Panc1 (cell line): ENCODE data around the gene PCDHGB5. TPM values are rescaled to one million over a fixed set of nuclear protein-coding genes. Genes with fewer than 3 reads are reported as not detected.
"Not testable (repeated sequence)": the region's sequence is repeated elsewhere in the genome, so short reads cannot be mapped to it uniquely, and the experiment has no call there.

Source experiments
- ATAC-seq: fragments of 200-7000 bp; cut with Tn5 transposase; 2 replicates; pipeline ENCODE4 v1.9.1; 2020; ENCODE audit warnings: mild to moderate bottlenecking, moderate library complexity
- BruUV-seq: library from RNA; stranded (reverse); fragments of 400-500 nt; replicated peaks from 2 replicates; lab custom pipeline; 2021; lab: Mats Ljungman, UMichigan
- CTCF ChIA-PET: fragments of 300-600 bp; sonication (Branson Sonifier 250); formaldehyde crosslinking; loops from one replicate; lab custom pipeline; 2022; ENCODE audit warnings: antibody characterized with exemption; lab: Charles Lee
- POLR2A ChIA-PET: fragments of 300-600 bp; sonication (Branson Sonifier 250); formaldehyde crosslinking; loops from one replicate; lab custom pipeline; 2022; ENCODE audit warnings: antibody characterized with exemption; lab: Charles Lee
- DNase-seq: peaks from one replicate; pipeline ENCODE4 v3.0.0-alpha.2; 2010; ENCODE audit warnings: low read depth, low spot score
- H3K27ac ChIP-seq: 2 replicates; pipeline ENCODE4 v1.5.1; 2011; ENCODE audit warnings: mild to moderate bottlenecking, low read length, inconsistent platforms
- H3K27me3 ChIP-seq: fragments of 200-500 bp; sonication (Bioruptor generic); 2 replicates; pipeline ENCODE4 v1.6.0; 2014; ENCODE audit warnings: low read length, inconsistent platforms; ENCODE audit not compliant: control insufficient read depth, insufficient read depth
- H3K36me3 ChIP-seq: fragments of 200-500 bp; sonication (Bioruptor generic); 2 replicates; pipeline ENCODE4 v1.5.1; 2014; ENCODE audit warnings: inconsistent platforms, mild to moderate bottlenecking, low read length, moderate library complexity; ENCODE audit not compliant: control insufficient read depth, insufficient read depth
- H3K4me1 ChIP-seq: 2 replicates; pipeline ENCODE4 v1.5.1; 2011; ENCODE audit warnings: inconsistent platforms, mild to moderate bottlenecking, low read length, moderate library complexity; ENCODE audit not compliant: control insufficient read depth, insufficient read depth
- H3K4me3 ChIP-seq, 2 experiments: 2 replicates each; pipeline ENCODE4 v1.5.1; 2011 to 2012; ENCODE audit warnings: low read depth in 2 of 2, low read length in 2 of 2, mild to moderate bottlenecking in 2 of 2, inconsistent platforms in 1 of 2, moderate library complexity in 1 of 2
- H3K9me3 ChIP-seq: fragments of 200-500 bp; sonication (Bioruptor generic); 2 replicates; pipeline ENCODE4 v1.5.1; 2014; ENCODE audit warnings: low read depth, mild to moderate bottlenecking, inconsistent platforms, low read length, moderate library complexity; ENCODE audit not compliant: control insufficient read depth, insufficient read depth
- POLR2AphosphoS5 ChIP-seq: IDR thresholded peaks from 2 replicates; pipeline ENCODE4 v1.6.1; 2012; ENCODE audit warnings: mild to moderate bottlenecking, low read depth, low read length, moderate library complexity
- SIN3A ChIP-seq: IDR thresholded peaks from 2 replicates; pipeline ENCODE4 v1.6.1; 2012; ENCODE audit warnings: low read depth, mild to moderate bottlenecking, low read length, moderate library complexity, borderline replicate concordance; ENCODE audit not compliant: insufficient read depth
- TCF7L2 ChIP-seq: IDR thresholded peaks from 2 replicates; pipeline ENCODE4 v1.6.1; 2011; ENCODE audit warnings: mild to moderate bottlenecking, low read depth, low read length, inconsistent platforms
- in situ Hi-C: cut with HindIII; loops from 2 replicates; pipeline ENCODE4 v1.10.0; 2016; ENCODE audit warnings: low sequenced_read_pairs, low pct_unique_long_range_greater_than_20kb
- intact Hi-C: fragments of 100-400 bp; cut with micrococcal nuclease; formaldehyde crosslinking; loops from one replicate; pipeline ENCODE4 v1.10.0; 2022; ENCODE audit not compliant: unreplicated experiment
- total RNA-seq: library from RNA; stranded (reverse); gene quantifications from one replicate; pipeline ENCODE4 v1.2.1, GENCODE V29; 2021; ENCODE audit not compliant: unreplicated experiment
- TF ChIP-seq, protein P1 (sequence below): fragments of 450-650 bp; IDR thresholded peaks from 2 replicates; pipeline ENCODE4 v1.5.1; 2017; ENCODE audit warnings: mild to moderate bottlenecking
- TF ChIP-seq, protein P2 (sequence below), 2 experiments: IDR thresholded peaks; 2 replicates each; pipeline ENCODE4 v1.6.1; 2011 to 2012; ENCODE audit warnings: low read depth in 2 of 2, control low read depth in 1 of 2, low read length in 1 of 2, mild to moderate bottlenecking in 1 of 2, moderate library complexity in 1 of 2; ENCODE audit not compliant: insufficient read depth in 1 of 2

Gene PCDHGB5
- total RNA-seq, 1 experiment from 2014 or later, result 0.87 TPM

DNA sequence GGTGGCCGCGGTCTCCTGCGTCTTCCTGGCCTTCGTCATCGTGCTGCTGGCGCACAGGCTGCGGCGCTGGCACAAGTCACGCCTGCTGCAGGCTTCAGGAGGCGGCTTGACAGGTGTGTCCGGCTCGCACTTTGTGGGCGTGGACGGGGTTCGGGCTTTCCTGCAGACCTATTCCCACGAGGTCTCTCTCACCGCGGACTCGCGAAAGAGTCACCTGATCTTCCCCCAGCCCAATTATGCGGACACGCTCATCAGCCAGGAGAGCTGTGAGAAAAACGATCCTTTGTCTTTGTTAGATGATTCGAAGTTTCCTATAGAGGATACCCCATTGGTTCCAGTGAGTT is 17.5 kb downstream of the PCDHGB5 start:
- CTCF ChIA-PET, result interaction anchor here (0.7 kb wide), 1 partner anchor 69 kb away, joined by 13 read pairs; no protein-coding TSS in a partner anchor
- H3K4me3 ChIP-seq, DNase-seq, H3K27me3 ChIP-seq, in situ Hi-C loops, ATAC-seq, BruUV-seq, H3K4me1 ChIP-seq, H3K9me3 ChIP-seq, H3K36me3 ChIP-seq, POLR2A ChIA-PET, H3K27ac ChIP-seq: not testable (repeated sequence)
- intact Hi-C loops, result loop anchor here (10.0 kb wide), 1 partner anchor 50 kb away; the partner anchor contains the start of gene PCDHGA5

DNA sequence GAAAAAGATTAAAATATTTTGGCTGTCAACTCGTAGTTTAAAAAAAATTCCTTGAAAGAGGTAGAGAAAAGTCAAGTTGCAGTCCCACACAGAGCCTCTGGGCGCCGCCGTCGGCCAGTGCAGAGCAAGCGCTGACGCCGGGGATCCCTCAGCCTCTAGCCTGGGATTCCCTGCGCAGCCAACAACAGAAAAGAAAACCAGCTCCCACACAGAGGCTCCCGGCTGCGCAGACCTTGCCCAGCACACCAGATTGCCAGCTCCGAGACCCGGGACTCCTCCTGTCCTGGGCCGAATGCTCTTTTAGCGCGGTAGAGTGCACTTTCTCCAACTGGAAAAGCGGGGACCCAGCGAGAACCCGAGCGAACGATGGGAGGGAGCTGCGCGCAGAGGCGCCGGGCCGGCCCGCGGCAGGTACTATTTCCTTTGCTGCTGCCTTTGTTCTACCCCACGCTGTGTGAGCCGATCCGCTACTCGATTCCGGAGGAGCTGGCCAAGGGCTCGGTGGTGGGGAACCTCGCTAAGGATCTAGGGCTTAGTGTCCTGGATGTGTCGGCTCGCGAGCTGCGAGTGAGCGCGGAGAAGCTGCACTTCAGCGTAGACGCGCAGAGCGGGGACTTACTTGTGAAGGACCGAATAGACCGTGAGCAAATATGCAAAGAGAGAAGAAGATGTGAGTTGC is 19.9 kb downstream of the PCDHGB5 start, which contains the start of gene PCDHGB7:
PCDHGB7 (plus strand) TSS at position 184 of the 679 bp plus-strand sequence; CDS start at position 367, 183 bp downstream.
- intact Hi-C loops, result loop anchor here (1.0 to 10.0 kb wide), 2 partner anchors 53 to 107 kb away; partner anchors contain the start of gene PCDHGA5
- DNase-seq (peak; percentile 57), ATAC-seq (peak; percentile 99)
- CTCF ChIA-PET, result interaction anchor here (0.6 to 2.2 kb wide), 22 partner anchors 13 to 323 kb away, joined by 3 to 17 read pairs (median 4); partner anchors contain the start of genes PCDHB14, PCDHB2, PCDHGA1 and PCDHGA12
- H3K27ac ChIP-seq, BruUV-seq, H3K9me3 ChIP-seq, H3K36me3 ChIP-seq, H3K27me3 ChIP-seq, H3K4me1 ChIP-seq, in situ Hi-C loops: not testable (repeated sequence)
- POLR2A ChIA-PET, result interaction anchor here (0.5 kb wide), 1 partner anchor 145 kb away, joined by 3 read pairs; no protein-coding TSS in a partner anchor
- H3K4me3 ChIP-seq, result peak within 1 kb of the TSS; percentile 56 to 64
- TF ChIP-seq TCF7L2, result peak; percentile 18; the same call in 1 of the 2 replicates
- TF ChIP-seq, protein P1, sequence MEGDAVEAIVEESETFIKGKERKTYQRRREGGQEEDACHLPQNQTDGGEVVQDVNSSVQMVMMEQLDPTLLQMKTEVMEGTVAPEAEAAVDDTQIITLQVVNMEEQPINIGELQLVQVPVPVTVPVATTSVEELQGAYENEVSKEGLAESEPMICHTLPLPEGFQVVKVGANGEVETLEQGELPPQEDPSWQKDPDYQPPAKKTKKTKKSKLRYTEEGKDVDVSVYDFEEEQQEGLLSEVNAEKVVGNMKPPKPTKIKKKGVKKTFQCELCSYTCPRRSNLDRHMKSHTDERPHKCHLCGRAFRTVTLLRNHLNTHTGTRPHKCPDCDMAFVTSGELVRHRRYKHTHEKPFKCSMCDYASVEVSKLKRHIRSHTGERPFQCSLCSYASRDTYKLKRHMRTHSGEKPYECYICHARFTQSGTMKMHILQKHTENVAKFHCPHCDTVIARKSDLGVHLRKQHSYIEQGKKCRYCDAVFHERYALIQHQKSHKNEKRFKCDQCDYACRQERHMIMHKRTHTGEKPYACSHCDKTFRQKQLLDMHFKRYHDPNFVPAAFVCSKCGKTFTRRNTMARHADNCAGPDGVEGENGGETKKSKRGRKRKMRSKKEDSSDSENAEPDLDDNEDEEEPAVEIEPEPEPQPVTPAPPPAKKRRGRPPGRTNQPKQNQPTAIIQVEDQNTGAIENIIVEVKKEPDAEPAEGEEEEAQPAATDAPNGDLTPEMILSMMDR, result peak; percentile 99

- Histone ChIP-seq H3K4me1 (no peaks in the 10 kb centered on the region; the same call in 1 of the 2 replicates), H3K27me3 (no peaks in the 10 kb centered on the region), H3K9me3 (peaks cover 7% of the 10 kb centered on the region; the same call in 1 of the 2 replicates), H3K27ac (no peak overlapping the region), H3K4me3 (no peak overlapping the region), H3K36me3 (no peaks in the 10 kb centered on the region)
- intact Hi-C loops, result loop anchor here (10.0 kb wide), 1 partner anchor 54 kb away; the partner anchor contains the start of gene PCDHGA5
- in situ Hi-C loops, result no loop called here
- ATAC-seq (no peak), DNase-seq (no peak)
- TF ChIP-seq TCF7L2 (no peak), SIN3A (no peak), POLR2AphosphoS5 (no peak)
- TF ChIP-seq, protein P1, result no peak
- TF ChIP-seq, protein P2, sequence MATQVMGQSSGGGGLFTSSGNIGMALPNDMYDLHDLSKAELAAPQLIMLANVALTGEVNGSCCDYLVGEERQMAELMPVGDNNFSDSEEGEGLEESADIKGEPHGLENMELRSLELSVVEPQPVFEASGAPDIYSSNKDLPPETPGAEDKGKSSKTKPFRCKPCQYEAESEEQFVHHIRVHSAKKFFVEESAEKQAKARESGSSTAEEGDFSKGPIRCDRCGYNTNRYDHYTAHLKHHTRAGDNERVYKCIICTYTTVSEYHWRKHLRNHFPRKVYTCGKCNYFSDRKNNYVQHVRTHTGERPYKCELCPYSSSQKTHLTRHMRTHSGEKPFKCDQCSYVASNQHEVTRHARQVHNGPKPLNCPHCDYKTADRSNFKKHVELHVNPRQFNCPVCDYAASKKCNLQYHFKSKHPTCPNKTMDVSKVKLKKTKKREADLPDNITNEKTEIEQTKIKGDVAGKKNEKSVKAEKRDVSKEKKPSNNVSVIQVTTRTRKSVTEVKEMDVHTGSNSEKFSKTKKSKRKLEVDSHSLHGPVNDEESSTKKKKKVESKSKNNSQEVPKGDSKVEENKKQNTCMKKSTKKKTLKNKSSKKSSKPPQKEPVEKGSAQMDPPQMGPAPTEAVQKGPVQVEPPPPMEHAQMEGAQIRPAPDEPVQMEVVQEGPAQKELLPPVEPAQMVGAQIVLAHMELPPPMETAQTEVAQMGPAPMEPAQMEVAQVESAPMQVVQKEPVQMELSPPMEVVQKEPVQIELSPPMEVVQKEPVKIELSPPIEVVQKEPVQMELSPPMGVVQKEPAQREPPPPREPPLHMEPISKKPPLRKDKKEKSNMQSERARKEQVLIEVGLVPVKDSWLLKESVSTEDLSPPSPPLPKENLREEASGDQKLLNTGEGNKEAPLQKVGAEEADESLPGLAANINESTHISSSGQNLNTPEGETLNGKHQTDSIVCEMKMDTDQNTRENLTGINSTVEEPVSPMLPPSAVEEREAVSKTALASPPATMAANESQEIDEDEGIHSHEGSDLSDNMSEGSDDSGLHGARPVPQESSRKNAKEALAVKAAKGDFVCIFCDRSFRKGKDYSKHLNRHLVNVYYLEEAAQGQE (IDR thresholded peaks at IDR 0.05; ENCODE audit: insufficient read depth in 1 of 2, low read depth in 2 of 2, low read length in 1 of 2), result no peak
- ChIA-PET CTCF (no interaction called here), POLR2A (no interaction called here)
- no TSS peak for BruUV-seq
These were observed 21.5 kb downstream of the PCDHGB5 start for GRCh38 chr5:141419074-141419880.
